ENCODE measurements around the gene ACAN. TPM values are rescaled to one million over a fixed set of nuclear protein-coding genes. Genes with fewer than 3 reads are reported as not detected.

The ACAN gene
- total RNA-seq, 2 experiments from 2014 or later: not detected

- POLR2A ChIA-PET: no interaction called here
- CTCF ChIA-PET: interaction anchor here (3.7 kb wide), 1 partner anchor 8 kb away, joined by 18 read pairs; no protein-coding TSS in a partner anchor
Observed at GRCh38 chr15:88897142-88897455, 93.9 kb downstream of the ACAN start.

DNA sequence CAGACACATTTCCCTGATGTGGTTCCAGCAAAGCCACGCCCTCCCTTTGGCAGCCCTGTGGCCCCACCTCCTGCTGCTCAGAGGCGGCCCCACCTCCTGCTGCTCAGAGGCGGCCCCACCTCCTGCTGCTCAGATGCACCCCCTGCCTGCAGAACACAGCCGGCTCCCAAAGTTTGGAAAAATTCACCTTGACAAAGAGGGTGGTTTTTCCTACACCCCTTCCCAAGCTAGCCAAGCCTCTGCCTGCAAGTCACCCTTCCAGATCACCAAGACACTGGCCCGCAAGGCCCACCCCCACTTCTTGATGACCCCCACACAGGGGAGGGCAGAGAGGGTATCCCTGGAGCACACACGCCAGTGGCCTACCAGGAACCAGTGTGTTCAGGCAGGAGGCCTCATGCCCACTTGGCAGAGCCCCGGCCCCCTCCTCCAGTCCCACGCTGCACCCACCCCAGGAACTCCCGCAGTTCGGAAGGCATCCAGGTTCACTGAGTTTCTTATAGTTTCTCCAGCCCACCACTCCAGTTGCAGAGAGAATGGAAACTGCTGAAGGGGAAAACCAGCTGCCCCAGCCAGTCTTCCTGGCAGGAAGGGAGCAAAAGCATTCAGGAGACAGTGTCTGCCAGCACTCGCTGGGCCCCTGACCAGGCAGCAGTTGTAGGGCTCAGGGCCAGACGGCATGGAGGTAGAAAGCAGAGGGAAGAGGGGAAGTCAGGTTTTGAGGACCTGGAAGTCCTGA, 94.4 kb downstream of the ACAN start:
- CTCF ChIA-PET: interaction anchor here (0.9 to 3.7 kb wide), 3 partner anchors 8 to 73 kb away, joined by 3 to 18 read pairs (median 5); no protein-coding TSS in a partner anchor
- POLR2A ChIA-PET: no interaction called here

- ChIA-PET CTCF (interaction anchor here (0.9 kb wide), 1 partner anchor 72 kb away, joined by 3 read pairs; no protein-coding TSS in a partner anchor), POLR2A (no interaction called here)
Observed at GRCh38 chr15:88898736-88899135, 95.5 kb downstream of the ACAN start.

- ChIA-PET POLR2A (no interaction called here), CTCF (interaction anchor here (1.6 kb wide), 1 partner anchor 16 kb away, joined by 4 read pairs; no protein-coding TSS in a partner anchor)
Observed at GRCh38 chr15:88899251-88899650, 96.0 kb downstream of the ACAN start.

DNA sequence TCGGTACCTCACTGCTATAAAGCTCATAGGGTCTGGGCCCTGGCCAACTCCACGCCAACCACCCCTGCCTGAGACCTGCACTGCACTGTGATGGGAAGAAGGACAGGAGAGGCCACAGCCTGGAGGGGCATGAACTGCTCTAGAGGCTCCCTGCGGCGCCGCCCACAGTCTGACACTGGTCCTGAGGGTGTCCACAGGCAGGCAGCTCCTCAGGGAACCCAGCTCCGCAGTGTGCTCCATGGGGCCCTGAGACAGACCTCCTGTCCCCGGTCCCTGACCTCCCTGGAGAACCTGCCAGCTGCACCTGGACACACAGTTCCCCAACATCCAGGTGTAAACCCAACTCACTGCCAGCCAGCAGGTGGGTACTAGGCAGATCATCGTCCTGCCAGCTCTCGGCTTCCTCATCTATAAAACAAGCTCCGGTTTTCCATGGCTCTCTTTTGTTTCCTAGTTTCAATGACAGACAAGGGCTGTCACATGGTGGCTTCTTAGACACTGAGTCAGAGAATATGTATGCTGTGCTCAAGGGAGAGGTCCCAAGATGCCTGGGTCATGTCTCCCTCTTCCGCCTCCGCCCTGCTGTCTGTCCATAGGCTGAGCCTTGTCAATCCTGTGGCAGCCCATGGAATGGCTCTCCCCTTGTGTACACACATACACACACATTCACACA, 97.2 kb downstream of the ACAN start:
- POLR2A ChIA-PET: no interaction called here
- CTCF ChIA-PET: interaction anchor here (0.6 to 1.6 kb wide), 3 partner anchors 9 to 19 kb away, joined by 3 to 4 read pairs (median 4); no protein-coding TSS in a partner anchor

GRCh38 chr15:88900982-88901418, 97.8 kb downstream of the ACAN start:
- CTCF ChIA-PET: interaction anchor here (1.6 kb wide), 1 partner anchor 14 kb away, joined by 4 read pairs; no protein-coding TSS in a partner anchor
- POLR2A ChIA-PET: no interaction called here

DNA sequence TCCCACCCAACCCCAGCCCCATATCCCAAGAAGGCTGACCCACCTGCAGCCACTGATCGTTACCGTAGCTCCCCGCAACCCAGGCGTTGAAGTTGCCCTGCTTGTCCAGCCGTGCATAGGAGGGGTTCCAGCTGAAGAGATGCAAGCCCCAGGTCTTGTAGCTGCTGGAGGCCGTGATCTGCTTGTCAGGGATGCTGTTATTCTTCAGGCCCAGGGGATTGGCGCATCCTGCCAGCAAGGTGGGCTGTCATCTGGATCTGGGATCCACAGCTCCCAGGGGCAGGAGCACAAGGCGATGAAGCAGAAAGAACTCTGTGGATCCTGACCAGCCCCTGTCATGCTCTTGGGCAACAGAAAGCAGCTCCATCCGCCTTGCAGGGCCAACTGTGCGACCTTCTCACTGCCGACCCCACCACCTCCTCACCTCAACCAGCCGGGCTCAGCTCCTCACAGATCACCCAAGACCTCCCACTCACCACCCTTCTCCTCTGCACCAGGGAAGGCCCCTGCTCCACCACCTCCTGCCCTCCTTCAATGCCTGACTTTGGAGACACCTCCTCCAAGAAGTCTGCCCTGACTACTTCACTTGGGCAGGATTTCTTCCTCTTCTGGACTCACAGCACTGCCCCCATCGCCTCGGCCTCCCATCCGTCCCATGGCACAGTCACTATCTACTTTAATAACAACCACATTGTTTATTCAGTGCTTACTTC, 98.4 kb downstream of the ACAN start:
- CTCF ChIA-PET: interaction anchor here (0.5 kb wide), 1 partner anchor 259 kb away, joined by 3 read pairs; no protein-coding TSS in a partner anchor
- POLR2A ChIA-PET: no interaction called here

- POLR2A ChIA-PET: no interaction called here
- CTCF ChIA-PET: interaction anchor here (0.5 to 0.6 kb wide), 2 partner anchors 14 to 258 kb away, joined by 3 read pairs; no protein-coding TSS in a partner anchor
Observed at GRCh38 chr15:88902221-88902835, 99.1 kb downstream of the ACAN start.

GRCh38 chr15:88902846-88903245, 99.6 kb downstream of the ACAN start:
- CTCF ChIA-PET: interaction anchor here (0.6 kb wide), 1 partner anchor 13 kb away, joined by 3 read pairs; no protein-coding TSS in a partner anchor
- POLR2A ChIA-PET: no interaction called here

DNA sequence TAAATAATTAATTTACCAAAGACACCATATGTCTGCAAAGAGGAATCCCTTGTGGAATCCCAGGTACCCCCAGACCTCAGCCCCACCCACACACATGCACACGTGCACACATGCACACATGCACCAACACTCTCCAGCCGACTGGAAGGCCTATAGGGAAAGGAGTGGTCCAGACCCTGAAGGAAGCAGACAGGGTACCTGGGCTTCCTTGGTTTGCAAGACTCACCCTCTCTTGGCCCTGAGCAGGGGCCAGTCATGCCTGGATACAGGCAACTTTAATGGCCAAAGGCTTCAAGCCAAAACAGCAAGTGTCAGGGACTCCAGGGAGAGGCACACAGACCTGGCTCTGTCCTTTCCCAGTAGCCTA, 101.0 kb downstream of the ACAN start:
- CTCF ChIA-PET: interaction anchor here (0.5 to 2.6 kb wide), 25 partner anchors 9 to 302 kb away, joined by 3 to 18 read pairs (median 4); partner anchors contain the start of genes HAPLN3 and MFGE8
- POLR2A ChIA-PET: no interaction called here

- CTCF ChIA-PET: interaction anchor here (0.5 to 2.6 kb wide), 32 partner anchors 8 to 302 kb away, joined by 3 to 18 read pairs (median 4); partner anchors contain the start of genes HAPLN3 and MFGE8
- POLR2A ChIA-PET: no interaction called here
Observed at GRCh38 chr15:88904624-88905327, 101.5 kb downstream of the ACAN start.

DNA sequence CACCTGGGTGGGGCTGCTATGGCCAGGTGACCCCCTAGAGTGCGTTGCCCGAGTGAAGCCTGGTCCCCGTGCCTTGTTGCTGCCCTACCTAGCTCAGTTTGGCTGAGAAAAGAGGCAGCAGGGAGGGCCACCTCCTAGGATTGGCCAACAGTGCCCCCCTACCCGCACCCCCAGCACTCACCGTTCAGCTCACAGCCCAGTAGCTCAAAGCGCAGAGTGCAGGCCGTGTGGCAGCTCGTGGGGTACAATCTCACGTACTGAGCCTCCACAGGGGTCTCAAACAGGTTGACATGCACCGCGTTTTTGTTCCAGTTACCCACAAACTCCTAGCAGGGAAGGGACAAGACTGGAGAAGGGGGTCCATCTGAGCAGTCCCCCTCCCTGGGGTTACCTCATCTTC, 102.3 kb downstream of the ACAN start:
- ChIA-PET POLR2A (no interaction called here), CTCF (interaction anchor here (0.8 to 2.6 kb wide), 13 partner anchors 9 to 235 kb away, joined by 3 to 18 read pairs (median 6); partner anchors contain the start of gene HAPLN3)

DNA sequence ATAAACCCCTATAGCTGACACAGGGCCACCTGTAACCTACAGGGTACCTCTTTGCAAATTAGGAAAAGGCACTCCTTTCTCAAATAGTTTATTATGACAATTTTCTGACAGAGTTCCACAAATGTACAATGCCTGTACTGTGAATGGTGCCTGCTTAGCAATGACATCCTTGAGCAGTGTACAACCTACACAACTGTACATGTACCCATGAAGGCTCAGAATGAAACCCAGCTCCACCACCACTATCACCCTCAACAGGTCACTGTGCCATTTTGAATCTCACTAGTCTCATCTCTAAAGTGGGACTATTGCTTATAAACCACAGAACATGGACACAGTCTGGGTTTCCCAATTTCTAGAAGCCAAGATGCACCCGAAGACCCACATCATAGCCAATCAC, 102.9 kb downstream of the ACAN start:
- CTCF ChIA-PET: interaction anchor here (1.0 to 2.6 kb wide), 6 partner anchors 9 to 152 kb away, joined by 3 to 18 read pairs (median 8); partner anchors contain the start of gene HAPLN3
- POLR2A ChIA-PET: no interaction called here

- CTCF ChIA-PET: interaction anchor here (1.0 to 2.6 kb wide), 3 partner anchors 8 to 151 kb away, joined by 3 to 8 read pairs (median 3); partner anchors contain the start of gene HAPLN3
- POLR2A ChIA-PET: no interaction called here
Observed at GRCh38 chr15:88906551-88906950, 103.3 kb downstream of the ACAN start.

- ChIA-PET CTCF (interaction anchor here (1.5 kb wide), 1 partner anchor 12 kb away, joined by 3 read pairs; the partner anchor contains the start of gene HAPLN3), POLR2A (no interaction called here)
Observed at GRCh38 chr15:88907111-88907510, 103.9 kb downstream of the ACAN start.

DNA sequence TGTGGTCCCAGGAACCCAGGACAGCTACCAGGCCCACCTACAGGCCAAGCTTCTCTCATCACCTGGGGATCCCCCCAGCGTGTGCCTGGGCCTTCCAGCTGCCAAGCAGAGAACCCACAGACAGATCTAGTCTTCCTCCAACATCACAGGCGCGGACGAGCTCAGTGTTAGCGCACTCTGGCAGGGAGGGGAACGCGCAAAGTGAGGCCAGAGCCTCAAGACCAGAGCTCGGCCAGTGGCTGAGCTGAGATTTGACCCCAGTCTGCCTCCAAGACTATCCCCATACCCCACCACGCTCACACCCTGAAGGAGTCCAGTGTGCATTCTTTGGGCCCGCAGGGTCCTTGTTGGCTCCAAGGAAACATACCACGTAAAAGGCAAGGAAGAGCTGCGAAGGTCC, 104.9 kb downstream of the ACAN start:
- ChIA-PET CTCF (interaction anchor here (1.0 kb wide), 1 partner anchor 299 kb away, joined by 3 read pairs; no protein-coding TSS in a partner anchor), POLR2A (interaction anchor here (0.6 kb wide), 1 partner anchor 185 kb away, joined by 13 read pairs; no protein-coding TSS in a partner anchor)

DNA sequence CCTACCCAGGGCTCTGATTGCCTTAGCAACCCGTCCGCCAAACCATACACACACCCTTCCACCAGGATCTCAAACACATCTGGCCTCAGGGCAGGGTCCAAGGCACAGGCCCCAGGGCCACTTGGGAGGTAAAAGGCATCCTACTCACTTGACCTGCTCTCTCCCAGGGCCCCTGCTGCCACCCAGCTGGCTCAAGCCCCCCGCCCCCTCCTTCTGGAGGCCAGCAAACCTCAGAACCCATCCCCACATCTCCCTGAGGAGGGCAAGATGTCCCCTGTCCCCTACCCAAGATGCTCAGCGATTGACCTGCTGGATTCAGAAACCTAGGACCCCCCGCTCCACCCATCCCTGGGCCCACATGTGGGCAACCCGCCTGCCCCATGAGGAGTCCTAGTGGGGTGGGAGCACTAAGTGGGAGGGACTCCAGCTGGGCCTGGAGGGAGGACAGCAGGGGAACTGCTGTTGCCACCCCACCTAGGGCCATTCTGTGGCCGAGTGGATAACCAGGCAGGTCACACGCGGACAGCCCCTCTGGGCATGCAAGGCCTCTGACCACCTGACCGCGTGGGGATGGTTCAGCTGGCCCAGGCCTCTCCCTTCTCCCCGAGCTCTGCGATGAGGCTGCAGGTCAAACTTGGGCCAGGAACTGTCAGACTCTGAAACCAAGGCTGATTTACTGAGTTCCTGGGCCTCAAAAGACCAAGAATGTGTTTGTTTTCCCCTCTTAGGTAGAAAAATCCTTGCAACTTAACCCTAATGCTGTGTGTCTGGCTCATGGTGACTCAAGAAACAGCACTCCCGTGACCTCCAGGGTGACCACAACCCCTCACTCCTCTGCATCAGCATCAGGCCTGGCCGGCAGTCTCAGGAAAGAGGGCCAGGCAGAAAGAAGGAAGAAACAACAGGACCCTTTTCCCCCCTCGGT, 105.7 kb downstream of the ACAN start:
- ChIA-PET CTCF (interaction anchor here (0.5 to 1.0 kb wide), 2 partner anchors 9 to 298 kb away, joined by 3 to 4 read pairs; no protein-coding TSS in a partner anchor), POLR2A (no interaction called here)
